ENCODE measurements around the gene ESPN.

Gene ESPN

DNA sequence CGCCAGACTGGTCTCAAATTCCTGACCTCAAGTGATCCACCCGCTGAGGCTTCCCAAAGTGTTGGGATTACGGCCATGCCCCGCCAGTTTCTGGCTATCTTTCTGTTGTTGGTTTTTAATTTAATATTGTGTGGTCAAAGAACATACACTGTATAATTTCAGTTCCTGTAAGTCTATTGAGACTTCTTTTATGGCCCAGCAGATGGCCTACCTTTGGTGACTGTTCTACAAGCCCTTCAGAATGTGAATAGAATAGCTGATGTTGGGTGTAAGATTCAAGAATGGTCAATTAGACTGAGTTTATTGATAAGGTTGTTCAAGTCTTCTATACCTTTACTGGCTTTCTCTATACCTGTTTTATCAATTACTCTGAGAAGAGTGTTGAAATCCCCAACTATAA, 15.5 kb upstream of the ESPN start:
- no peak for DNase-seq (ENCODE audit: low read depth)

GRCh38 chr1:6409733-6410132, 14.8 kb upstream of the ESPN start:
- DNase-seq (ENCODE audit: low read depth) = no peak

- no peak for DNase-seq (ENCODE audit: low read depth)
Observed at GRCh38 chr1:6410248-6410893, 14.2 kb upstream of the ESPN start.

DNA sequence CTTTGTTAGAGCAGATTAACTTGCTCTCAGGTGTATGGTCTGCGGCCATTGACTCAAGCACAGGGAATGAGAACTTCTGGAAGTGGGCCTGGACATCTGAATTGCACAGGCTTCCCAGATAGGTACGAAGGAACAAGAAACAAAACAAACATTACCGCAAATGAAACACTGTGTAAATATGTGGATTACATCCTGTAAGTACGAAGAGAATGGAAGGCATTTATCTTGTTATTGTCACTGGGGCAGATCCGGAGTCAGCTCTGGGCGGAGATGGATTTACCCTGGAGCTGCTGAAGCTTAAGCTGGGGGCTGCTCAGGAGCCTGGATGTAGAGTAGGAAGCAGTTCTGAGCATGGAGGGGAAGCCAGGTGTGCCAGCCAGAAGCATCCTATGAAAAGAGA, 11.7 kb upstream of the ESPN start:
- no peak for DNase-seq (ENCODE audit: low read depth)

DNA sequence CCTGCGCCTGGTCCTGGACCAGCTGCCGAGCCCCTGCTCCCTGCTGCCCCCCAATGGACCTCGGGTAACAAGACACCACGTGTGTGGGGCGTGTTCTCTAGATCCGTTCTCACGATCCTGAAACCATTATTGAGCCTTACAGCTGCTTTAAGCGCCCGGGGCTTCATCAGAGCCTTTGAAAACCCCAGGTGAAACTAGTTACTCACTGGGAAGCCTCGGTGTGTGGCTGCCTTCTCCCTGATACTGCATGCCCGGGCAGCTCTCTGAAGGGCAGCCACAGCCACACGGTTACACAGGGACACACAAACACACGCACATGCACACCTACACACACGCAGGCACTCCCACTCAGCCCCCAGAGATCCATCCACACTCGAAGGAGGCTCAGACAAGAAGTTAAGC, 10.1 kb upstream of the ESPN start:
- DNase-seq (ENCODE audit: low read depth) = peak; percentile 26

DNA sequence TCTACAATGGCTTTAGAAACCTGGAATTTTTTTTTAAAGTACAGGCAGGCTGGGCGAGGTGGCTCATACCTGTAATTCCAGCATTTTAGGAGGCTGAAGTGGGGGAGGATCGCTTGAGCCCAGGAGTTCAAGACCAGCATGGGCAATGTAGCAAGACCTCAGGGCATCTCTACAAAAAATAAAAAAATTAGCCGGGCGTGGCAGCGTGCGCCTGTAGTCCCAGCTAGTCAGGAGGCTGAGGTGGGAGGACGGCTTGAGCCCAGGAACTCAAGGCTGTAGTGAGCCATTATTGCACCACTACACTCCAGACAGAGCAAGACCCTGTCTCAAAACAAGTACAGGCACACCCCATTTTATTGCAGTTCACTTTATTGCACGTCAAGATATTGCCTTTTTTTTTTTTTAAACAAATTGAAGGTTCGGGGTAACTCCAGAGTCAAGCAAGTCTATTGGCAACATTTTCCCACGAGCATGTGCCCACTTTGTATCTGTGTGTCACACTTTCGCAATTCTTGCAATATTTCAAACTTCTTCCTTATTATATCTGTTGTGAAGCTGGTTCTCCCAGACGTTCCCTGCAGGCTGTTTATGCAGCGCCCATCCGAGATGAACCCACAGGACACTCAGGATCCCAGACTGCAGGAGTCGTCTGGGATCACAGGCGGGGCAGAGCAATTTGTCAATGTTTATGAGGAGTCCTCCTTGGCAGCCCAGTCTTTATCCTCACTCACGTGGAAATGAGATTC, 9.5 kb upstream of the ESPN start:
- no peak for DNase-seq (ENCODE audit: low read depth)

DNA sequence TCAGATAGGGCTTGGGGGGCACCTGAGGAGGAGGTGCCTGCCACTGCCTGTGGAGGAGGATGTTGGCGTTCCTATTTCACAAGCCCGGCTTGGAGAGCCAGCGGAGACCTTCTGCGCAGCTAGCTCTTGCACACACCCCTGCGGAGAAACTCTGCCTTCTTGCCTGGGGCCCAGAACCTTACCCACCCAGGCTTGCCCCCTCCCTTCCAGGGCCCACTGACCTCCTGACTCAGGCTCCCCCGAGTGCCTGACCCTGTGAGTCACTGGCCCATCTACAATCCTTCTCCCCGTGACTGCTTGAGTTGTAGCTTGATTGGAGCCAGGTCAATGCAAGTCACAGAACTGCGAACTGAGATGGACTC, 8.3 kb upstream of the ESPN start:
- no peak for DNase-seq (ENCODE audit: low read depth)

- no peak for DNase-seq (ENCODE audit: low read depth)
Observed at GRCh38 chr1:6416906-6417305, 7.7 kb upstream of the ESPN start.

GRCh38 chr1:6417961-6418667, 6.5 kb upstream of the ESPN start:
- DNase-seq (ENCODE audit: low read depth) = no peak

- no peak for DNase-seq (ENCODE audit: low read depth)
Observed at GRCh38 chr1:6418668-6419396, 5.7 kb upstream of the ESPN start.

- no peak for DNase-seq (ENCODE audit: low read depth)
Observed at GRCh38 chr1:6419397-6419803, 5.2 kb upstream of the ESPN start.

- DNase-seq (ENCODE audit: low read depth) = no peak
Observed at GRCh38 chr1:6419804-6420453, 4.6 kb upstream of the ESPN start, which contains the start of gene HES2. TSS of gene HES2 (minus strand) at chr1:6419919. CDS start at chr1:6419820, 99 bp downstream.

DNA sequence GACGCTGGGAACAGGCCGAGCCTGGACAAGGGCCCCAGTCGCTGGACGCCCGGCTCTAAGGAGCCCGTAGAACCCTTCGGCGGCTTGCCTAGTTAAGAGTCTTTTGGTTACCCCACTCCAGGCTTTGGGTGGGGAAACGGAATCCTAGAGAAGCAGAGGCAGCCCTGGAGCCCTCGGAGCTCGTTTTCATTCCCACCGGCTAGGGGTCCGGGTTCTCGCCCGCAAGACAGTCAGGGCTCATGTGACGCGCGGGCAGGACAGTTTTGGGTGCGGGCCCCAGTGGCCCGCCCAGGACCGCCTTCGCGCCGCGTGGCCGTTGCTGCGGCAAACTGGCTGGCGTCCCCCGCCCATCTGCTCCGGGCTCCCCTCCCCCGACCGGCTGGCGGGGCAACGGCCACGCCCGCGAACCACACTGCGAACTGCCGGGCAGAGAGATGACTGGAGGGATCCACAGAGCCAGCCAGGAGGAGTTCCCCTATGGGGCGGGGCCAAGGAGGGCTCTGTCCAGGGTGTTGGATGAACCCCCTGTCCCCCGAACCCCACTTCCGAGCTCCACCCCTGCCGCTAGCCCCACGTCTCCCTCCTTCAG, 4.0 kb upstream of the ESPN start:
- DNase-seq (ENCODE audit: low read depth) = no peak

- DNase-seq (ENCODE audit: low read depth) = no peak
Observed at GRCh38 chr1:6421266-6421665, 3.3 kb upstream of the ESPN start.

DNA sequence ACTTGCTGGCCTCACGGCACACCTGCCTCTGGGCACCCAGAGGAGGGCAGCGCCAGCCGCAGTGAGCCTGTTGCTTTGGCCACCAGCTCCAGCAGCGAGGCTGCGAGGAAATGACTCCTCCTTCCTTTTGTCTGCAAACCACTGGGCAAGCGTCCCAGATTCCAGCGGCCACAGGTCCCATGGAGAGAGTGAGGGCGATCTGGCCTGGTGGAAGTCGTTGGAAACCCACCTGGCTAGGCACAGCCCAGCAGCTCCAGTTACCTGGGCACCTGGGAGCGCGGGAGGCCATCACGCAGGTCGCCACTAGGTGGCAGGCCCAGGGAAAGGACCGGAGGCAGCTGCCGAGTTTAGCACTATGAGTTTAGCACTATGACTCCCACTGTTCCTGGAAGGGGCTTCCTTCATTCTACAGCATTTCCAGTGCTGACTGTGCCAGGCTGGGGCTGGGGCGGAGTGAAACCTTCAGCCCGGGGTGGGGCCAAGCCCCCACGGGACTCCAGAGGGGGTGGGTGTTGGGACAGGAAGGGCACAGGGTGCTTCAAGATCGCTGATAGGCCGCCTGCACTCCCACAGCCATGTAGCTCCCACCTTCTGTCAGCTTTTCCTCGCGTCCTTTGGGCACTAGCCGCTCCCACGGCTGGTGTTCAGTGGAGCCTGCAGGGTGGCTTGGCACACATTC, 1.1 kb upstream of the ESPN start:
- DNase-seq (ENCODE audit: low read depth) = peak; percentile 64

DNA sequence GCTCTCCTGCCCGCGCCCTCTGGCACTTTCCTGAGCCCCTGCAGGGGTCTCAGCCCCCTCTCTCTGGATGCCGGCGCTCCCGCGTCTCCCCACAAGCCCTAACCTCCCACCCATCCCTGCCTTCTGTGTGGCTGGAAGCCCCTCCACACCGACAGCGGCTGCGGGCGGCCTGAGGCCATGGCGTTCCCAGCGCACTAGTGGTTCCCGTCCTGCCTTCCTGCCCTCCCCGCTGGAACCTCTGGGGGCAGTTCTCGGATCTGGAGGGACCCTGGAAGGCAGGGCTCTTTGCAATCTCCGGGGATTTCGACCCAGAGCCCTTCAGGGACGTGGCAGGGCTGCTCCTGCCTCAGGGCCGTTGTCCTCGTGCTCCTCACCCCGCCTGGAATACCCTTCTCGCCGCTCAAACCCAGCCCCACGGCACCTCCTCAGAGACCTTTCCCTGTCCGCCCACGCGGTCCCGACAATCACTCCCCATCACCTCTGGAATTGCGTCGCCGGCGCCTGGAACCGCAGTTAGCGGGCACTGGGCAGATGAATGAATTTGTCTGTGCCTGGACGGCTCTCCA, 493 bp upstream of the ESPN start:
- DNase-seq (ENCODE audit: low read depth) = no peak

DNA sequence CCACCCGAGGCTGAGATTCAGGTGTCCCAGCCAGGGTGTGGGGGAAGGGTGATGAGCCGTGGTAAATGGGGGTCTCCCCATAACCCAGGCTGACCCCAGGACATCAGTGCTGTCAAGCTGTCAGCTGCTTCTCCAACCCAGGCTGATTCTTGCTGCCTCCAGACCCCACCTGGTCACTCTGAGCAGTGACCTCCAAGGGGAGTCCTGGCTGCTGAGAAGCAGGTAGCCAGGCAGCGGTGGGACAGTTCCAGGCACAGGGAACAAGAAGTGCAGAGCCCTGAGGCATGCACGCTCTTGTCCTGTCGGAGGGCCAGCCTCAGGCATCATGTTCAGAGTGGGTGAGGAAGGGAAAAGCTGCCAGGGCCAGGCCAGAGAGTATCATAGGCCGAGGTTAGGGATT, 1.1 kb downstream of the ESPN start:
- no peak for DNase-seq (ENCODE audit: low read depth)

GRCh38 chr1:6426277-6426971, 1.8 kb downstream of the ESPN start:
- no peak for DNase-seq (ENCODE audit: low read depth)

DNA sequence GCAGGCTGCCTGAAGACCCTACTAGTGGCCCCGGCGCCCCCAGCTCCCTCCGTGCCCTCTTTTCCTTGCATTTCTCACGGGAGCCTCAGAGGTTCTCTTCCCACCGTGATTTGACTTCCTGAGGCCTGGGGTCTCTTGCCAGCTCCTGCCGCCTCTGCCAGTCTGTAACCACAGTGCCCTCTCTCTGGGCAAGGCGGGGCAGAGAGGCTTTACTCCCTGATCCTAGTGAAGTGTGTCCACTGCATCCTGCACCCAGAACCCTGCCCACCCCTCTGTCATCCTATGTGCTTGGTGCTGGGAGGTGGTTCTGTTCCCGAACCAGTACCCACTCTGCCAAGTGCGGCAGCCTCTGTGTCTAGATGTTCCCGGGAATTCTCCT, 2.4 kb downstream of the ESPN start:
- no peak for DNase-seq (ENCODE audit: low read depth)

Measured in stimulated activated CD4-positive, alpha-beta T cell treated with anti-CD3 and anti-CD28 coated beads, Interleukin-2, amount 100 ng/mL, for 4 hours (primary cell).